ENCODE measurements around the gene CNKSR2.

CNKSR2 gene

GRCh38 chrX:21678048-21678612, 303.9 kb downstream of the CNKSR2 start:
- DNase-seq = no peak

GRCh38 chrX:21683941-21684340, 309.7 kb downstream of the CNKSR2 start:
- no peak for DNase-seq

- DNase-seq = no peak
These were observed 317.3 kb downstream of the CNKSR2 start for GRCh38 chrX:21691512-21692018.

GRCh38 chrX:21698272-21698671, 324.1 kb downstream of the CNKSR2 start:
- DNase-seq = no peak

GRCh38 chrX:21699136-21699535, 324.9 kb downstream of the CNKSR2 start:
- DNase-seq = no peak

GRCh38 chrX:21700275-21700674, 326.1 kb downstream of the CNKSR2 start:
- DNase-seq = no peak

GRCh38 chrX:21700967-21701366, 326.7 kb downstream of the CNKSR2 start:
- DNase-seq = no peak

GRCh38 chrX:21702725-21703124, 328.5 kb downstream of the CNKSR2 start:
- no peak for DNase-seq

Data from NCI-H1417 treated with DMSO at 0.1 percent for 48 hours (cell line).